Kidney (tissue), 14 donors: ENCODE results near the gene CNOT9. TPM values are rescaled to one million over a fixed set of nuclear protein-coding genes. Genes with fewer than 3 reads are reported as not detected.

ENCODE experiments used
- DNase-seq, 5 donors: peaks; one replicate each; pipeline ENCODE4 v3.0.0-alpha.2; 2013 to 2020
- FAIRE-seq: peaks from 2 replicates; lab custom pipeline; 2012; peaks lifted over from hg19 to GRCh38; lab: Jason Lieb, UNC
- H3K27ac ChIP-seq, 2 donors: one replicate each; pipeline ENCODE4 v1.7.0; 2013; ENCODE audit warnings: low read depth in 2 of 2, low read length in 2 of 2, inconsistent platforms in 1 of 2
- H3K27me3 ChIP-seq: one replicate; pipeline ENCODE4 v1.7.1; 2013; ENCODE audit warnings: low read length, inconsistent platforms; ENCODE audit not compliant: control insufficient read depth, insufficient read depth
- H3K36me3 ChIP-seq, 3 donors: one replicate each; pipeline versions ENCODE4 v1.7.0 to v1.7.1; 2013; ENCODE audit warnings: low read length in 3 of 3, control low read depth in 1 of 3, inconsistent platforms in 1 of 3; ENCODE audit not compliant: insufficient read depth in 3 of 3, control insufficient read depth in 2 of 3
- H3K4me1 ChIP-seq, 3 donors: one replicate each; pipeline versions ENCODE4 v1.7.0 to v1.7.1; 2013; ENCODE audit warnings: low read length in 3 of 3, inconsistent platforms in 1 of 3, low read depth in 1 of 3; ENCODE audit not compliant: control insufficient read depth in 2 of 3, insufficient read depth in 2 of 3
- H3K4me3 ChIP-seq, 3 donors: one replicate each; pipeline versions ENCODE4 v1.7.0 to v1.8.1; 2013; ENCODE audit warnings: low read length in 3 of 3, control low read depth in 1 of 3, inconsistent platforms in 1 of 3
- H3K9ac ChIP-seq, 3 donors: one replicate each; pipeline versions ENCODE4 v1.7.0 to v1.7.1; 2013; ENCODE audit warnings: low read length in 3 of 3, control low read depth in 1 of 3, inconsistent platforms in 1 of 3
- H3K9me3 ChIP-seq, 3 donors: one replicate each; pipeline versions ENCODE4 v1.7.0 to v1.7.1; 2013; ENCODE audit warnings: low read length in 3 of 3, control low read depth in 1 of 3, inconsistent platforms in 1 of 3; ENCODE audit not compliant: control insufficient read depth in 2 of 3, insufficient read depth in 1 of 3
- CTCF ChIP-seq: IDR thresholded peaks from 3 replicates; pipeline ENCODE4 v1.5.1; 2012; ENCODE audit warnings: mild to moderate bottlenecking, moderate library complexity, borderline replicate concordance; ENCODE audit not compliant: insufficient read depth; ENCODE audit errors: extremely low read depth
- intact Hi-C: fragments of 100-400 bp; cut with DNase I; formaldehyde crosslinking; loops from one replicate; pipeline ENCODE4 v1.11.1; 2022
- polyA plus RNA-seq: library from polyadenylated mRNA; stranded (reverse); fragments of 350-450 nt; fragmentation: Illumina TruSeq; extraction: RNeasy Lipid Tissue Mini Kit (QIAGEN cat#74804); gene quantifications from one replicate; pipeline ENCODE4 v1.2.3, GENCODE V29; 2014; ENCODE audit warnings: low read depth, low replicate concordance; ENCODE audit not compliant: insufficient read depth
- total RNA-seq: library from RNA; stranded (reverse); fragmentation: NEBNext Ultra II Directional; extraction: Animal tissue kit (Norgen Biotek cat#: 25700); gene quantifications from one replicate; pipeline ENCODE4 v1.2.1, GENCODE V29; 2021
- donor health status: control.
- donor health status: control.
- donor health status: control.
- donor health status: control.
- donor health status: control.
- donor health status: DM: yes; HTN: yes; CAD: no.
- donor health status: Normal renal cell carcinoma (clear cell type).

Gene CNOT9
- total and polyA plus RNA-seq, 2 donors from 2014 or later = 12.6 to 35.8 TPM

DNA sequence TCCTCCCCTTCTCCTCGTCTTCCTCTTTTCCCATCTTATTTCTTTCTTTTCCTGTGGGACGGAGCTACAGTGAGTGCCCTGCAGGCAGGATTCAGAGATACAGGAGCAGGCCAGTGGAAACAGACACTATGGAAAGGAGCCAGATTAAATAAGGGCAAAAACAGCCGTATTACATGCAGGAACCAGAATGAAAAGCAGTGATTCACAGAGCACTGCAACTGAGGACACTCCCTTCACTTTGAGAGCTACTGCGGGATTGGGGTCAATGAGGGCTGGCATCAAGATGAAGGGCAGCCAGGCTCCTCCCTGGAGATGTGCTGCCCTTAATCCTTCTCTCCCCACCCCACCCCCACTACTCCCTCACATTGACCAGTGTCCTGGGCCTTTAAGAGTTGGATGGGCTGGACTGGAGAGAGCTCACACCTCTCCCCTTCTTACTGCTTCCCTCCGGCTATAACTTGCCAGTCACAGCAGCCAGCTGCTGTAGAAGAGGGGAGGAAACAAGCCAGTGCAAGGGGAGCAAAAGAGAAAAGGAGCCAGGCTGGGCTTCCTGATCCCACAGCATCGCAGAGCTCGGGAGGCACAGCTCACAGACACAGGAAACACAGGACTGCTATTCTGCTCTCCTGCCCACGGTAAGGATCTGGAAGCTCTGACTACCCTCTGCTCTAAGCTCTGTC, 38.9 kb downstream of the CNOT9 start, which contains the start of gene PLCD4:
Gene PLCD4, plus strand, starts transcription at position 464 of the 680 bp plus-strand sequence. CDS start 7,841 bp downstream, outside the sequence.
- Histone ChIP-seq H3K4me3 (peak within 1 kb of the TSS; percentile 30 to 71 (median 69)), H3K27me3 (no peaks in the 10 kb centered on the region), H3K27ac (peak within 1 kb of the TSS; percentile 28 to 38), H3K36me3 (no peaks in the 10 kb centered on the region), H3K9me3 (no peaks in the 10 kb centered on the region), H3K4me1 (peaks cover 0 to 9% (median 7%) of the 10 kb centered on the region in 3 donors), H3K9ac (peak within 1 kb of the TSS in 1 of 3 donors; percentile 53)
- no peak for TF ChIP-seq CTCF
- peak in 4 of 5 donors; percentile 35 to 80 (median 55) for DNase-seq
- intact Hi-C loops = no loop called here
- no peak for FAIRE-seq

- Histone ChIP-seq H3K9me3 (no peaks in the 10 kb centered on the region), H3K4me1 (no peaks in the 10 kb centered on the region), H3K27me3 (no peaks in the 10 kb centered on the region), H3K9ac (no peak overlapping the region), H3K27ac (no peak overlapping the region), H3K4me3 (no peak overlapping the region), H3K36me3 (no peaks in the 10 kb centered on the region)
- intact Hi-C loops = no loop called here
- TF ChIP-seq CTCF = no peak
- no peak for FAIRE-seq
- no peak for DNase-seq
These were observed 47.3 kb downstream of the CNOT9 start for GRCh38 chr2:218615868-218616315.

DNA sequence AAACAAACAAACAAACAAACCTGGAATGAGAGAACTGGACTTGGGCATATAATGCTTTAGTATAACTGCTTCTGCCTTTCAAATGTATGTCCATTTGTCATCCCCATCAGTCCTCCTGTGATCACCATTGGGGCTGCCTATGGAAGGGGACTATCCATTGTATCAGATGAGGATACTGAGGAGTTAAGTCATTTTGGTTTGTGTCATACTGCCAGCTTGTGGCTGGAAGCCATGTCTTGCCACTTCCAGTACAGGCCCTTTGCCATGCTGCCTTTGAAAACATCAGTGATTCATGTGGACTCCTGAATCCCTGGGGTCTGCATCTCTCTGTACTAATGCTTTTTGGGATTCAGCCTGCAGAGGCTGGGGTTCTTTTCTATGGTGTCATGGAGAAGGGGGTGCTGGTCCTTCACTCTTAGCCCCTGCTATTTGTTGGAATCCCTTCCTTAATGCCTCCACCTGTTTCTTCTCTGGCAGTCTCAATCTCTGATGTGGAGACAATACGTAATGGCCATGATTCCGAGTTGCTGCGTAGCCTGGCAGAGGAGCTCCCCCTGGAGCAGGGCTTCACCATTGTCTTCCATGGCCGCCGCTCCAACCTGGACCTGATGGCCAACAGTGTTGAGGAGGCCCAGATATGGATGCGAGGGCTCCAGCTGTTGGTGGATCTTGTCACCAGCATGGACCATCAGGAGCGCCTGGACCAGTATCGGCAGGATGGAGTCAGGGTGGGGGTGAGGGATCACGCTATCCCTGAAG, 49.6 kb downstream of the CNOT9 start:
- DNase-seq = no peak
- H3K27ac ChIP-seq = no peak overlapping the region

More for the DNA sequence above, 49.6 kb downstream of the CNOT9 start:
- intact Hi-C loops = no loop called here
- Histone ChIP-seq H3K36me3 (no peaks in the 10 kb centered on the region), H3K27me3 (no peaks in the 10 kb centered on the region), H3K9me3 (no peaks in the 10 kb centered on the region), H3K4me1 (no peaks in the 10 kb centered on the region), H3K9ac (no peak overlapping the region), H3K4me3 (no peak overlapping the region)
- TF ChIP-seq CTCF = no peak
- FAIRE-seq = no peak
